Forelimb muscle (tissue), 1 donor: Measurements from ENCODE around the gene FOXB1. TPM values are rescaled to one million over a fixed set of nuclear protein-coding genes. Genes with fewer than 3 reads are reported as not detected.

Source experiments
- DNase-seq: peaks from one replicate; pipeline ENCODE4 v3.0.0-alpha.2; 2013; ENCODE audit warnings: low read depth
- polyA plus RNA-seq: library from polyadenylated mRNA; unstranded; fragments of 120-200 nt; gene quantifications from one replicate; pipeline ENCODE4 v1.2.1, GENCODE V29; 2013; ENCODE audit not compliant: insufficient read length

Gene FOXB1
- polyA plus RNA-seq, 1 donor: not detected

- DNase-seq: no peak
Observed at GRCh38 chr15:60017538-60018520, 13.7 kb downstream of the FOXB1 start.

GRCh38 chr15:60020736-60021135 lies 16.6 kb downstream of the FOXB1 start:
- no peak for DNase-seq

GRCh38 chr15:60021589-60022378 lies 17.7 kb downstream of the FOXB1 start:
- no peak for DNase-seq

- DNase-seq: no peak
Observed at GRCh38 chr15:60022379-60022741, 18.2 kb downstream of the FOXB1 start.

GRCh38 chr15:60026555-60026954 lies 22.4 kb downstream of the FOXB1 start:
- DNase-seq: no peak

- DNase-seq: no peak
Observed at GRCh38 chr15:60035344-60035743, 31.2 kb downstream of the FOXB1 start.

- DNase-seq: no peak
Observed at GRCh38 chr15:60039316-60039715, 35.2 kb downstream of the FOXB1 start.

GRCh38 chr15:60043744-60044435 lies 39.8 kb downstream of the FOXB1 start:
- no peak for DNase-seq

DNA sequence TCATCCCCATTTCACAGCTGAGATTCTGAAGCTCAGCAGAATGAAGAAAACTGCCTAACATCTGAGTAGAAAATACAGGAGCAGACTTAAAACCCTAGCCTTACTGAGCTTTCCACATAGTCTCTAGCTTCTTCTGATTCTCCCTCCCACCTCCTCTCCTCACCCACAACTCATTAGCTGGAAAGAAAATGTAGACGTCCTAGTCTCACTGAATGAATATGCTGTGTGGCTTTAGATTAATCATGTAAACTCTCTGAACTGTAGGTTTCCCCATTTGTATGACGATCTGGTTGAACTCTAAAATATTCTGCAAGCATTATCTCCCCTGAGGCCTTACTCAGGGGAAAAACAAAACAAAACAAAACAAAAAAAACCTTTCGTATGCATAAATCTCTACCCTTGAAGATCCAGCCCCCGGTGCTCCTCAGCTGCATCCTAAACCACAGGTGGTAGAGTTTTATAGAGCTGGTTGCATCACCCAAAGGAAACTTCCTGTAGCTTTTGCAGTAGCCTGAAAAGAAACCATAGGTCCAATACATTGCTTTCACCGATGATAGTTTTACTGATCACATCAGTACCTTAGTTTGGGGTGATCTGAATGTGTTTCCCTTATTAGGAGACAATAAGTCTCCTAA lies 40.6 kb downstream of the FOXB1 start:
- DNase-seq: no peak

DNA sequence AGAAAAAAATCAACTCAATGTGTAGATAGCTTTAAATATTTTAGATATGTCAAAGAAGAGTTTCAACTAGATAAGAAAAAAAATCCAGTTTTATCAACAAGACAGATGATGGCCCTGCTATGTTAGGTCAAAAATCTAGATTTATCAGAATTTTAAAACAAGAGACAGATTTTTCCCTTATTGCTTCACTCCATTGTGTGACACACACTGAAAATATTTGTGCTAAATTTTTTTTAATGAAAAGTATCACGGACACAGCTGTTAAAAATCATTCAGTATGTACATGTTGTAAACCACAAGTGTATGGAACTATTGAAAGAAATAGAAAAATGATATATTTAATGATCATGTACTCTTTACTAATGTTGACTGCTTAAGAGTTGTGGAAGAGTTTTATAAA lies 43.6 kb downstream of the FOXB1 start:
- no peak for DNase-seq

GRCh38 chr15:60049948-60050347 lies 45.8 kb downstream of the FOXB1 start:
- no peak for DNase-seq

DNA sequence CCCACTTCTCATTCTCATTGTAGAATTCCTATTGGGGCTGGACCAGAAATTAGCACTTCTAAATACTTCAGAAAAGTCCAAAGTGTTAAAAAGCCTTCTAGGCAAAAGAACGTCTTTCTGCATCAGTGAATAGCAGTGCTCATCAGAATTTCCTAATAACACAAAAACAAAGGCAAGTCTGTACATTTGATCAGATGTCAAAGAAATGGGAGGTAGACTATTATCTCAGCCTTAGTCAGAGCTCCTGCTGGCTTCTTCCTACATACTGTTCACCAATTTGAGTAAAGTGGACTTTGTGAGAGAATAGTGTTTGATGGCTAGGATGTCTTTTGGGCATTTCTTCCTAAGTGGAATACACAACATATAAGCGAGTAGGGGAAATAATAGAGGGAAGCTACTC lies 48.7 kb downstream of the FOXB1 start:
- DNase-seq: no peak

DNA sequence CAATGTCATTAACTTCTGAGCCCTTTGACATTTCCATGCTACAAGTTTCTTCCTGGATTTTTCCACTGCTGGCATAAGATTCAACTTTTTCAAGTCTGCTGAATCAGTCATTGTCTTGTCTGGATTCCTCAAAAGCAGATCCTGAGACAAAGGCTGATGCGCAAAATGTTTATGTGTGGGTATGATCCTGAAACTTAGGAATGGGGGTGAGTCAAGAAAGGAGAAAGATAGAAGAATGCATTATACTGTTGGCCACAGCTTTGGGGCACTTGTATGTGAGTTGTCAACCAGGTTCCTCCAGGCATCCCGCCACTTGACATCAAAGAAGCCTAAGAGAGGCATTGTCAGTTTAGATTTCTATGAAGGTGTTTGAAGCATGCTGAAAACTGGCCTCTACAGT lies 50.4 kb downstream of the FOXB1 start:
- no peak for DNase-seq
